Thyroid gland (tissue), 4 donors: ENCODE measurements around the gene BMP6.

ENCODE experiments used
- POLR2A ChIP-seq, 2 donors: fragments of 450-650 bp; IDR thresholded peaks; one replicate each; pipeline ENCODE4 v1.6.1; 2017; ENCODE audit warnings: antibody characterized with exemption in 2 of 2, mild to moderate bottlenecking in 2 of 2, moderate library complexity in 1 of 2
- TF ChIP-seq, protein P1 (sequence below), 6 experiments: fragments of 200-600 bp in 3 of 6; fragments of 450-650 bp in 3 of 6; sonication (generic) in 3 of 6; IDR thresholded peaks; one replicate each; pipeline ENCODE4 v1.5.1; 2016 to 2019; ENCODE audit warnings: antibody characterized with exemption in 6 of 6, mild to moderate bottlenecking in 2 of 6, inconsistent platforms in 1 of 6, moderate library complexity in 1 of 6

DNA sequence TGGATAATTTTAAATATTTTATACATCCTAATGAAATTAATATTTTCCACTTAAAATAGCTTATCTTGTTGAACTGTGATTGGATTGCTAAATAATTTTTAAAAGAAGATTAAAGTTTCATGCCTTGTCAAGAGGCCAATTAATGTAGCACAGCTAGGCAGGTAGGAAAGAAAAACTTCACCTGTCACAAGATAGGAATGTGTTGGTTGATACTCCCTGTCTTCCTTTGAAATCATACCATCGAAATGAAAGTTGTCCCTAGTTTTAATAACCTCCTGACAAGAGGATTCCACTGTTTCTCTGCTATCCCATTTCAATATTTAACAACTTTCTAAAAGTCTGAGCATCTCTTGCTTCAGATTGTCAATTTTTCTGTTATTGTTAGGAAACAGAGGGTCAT, 80.8 kb downstream of the BMP6 start:
- no peak for TF ChIP-seq POLR2A (IDR thresholded peaks at IDR 0.05)
- TF ChIP-seq, protein P1, sequence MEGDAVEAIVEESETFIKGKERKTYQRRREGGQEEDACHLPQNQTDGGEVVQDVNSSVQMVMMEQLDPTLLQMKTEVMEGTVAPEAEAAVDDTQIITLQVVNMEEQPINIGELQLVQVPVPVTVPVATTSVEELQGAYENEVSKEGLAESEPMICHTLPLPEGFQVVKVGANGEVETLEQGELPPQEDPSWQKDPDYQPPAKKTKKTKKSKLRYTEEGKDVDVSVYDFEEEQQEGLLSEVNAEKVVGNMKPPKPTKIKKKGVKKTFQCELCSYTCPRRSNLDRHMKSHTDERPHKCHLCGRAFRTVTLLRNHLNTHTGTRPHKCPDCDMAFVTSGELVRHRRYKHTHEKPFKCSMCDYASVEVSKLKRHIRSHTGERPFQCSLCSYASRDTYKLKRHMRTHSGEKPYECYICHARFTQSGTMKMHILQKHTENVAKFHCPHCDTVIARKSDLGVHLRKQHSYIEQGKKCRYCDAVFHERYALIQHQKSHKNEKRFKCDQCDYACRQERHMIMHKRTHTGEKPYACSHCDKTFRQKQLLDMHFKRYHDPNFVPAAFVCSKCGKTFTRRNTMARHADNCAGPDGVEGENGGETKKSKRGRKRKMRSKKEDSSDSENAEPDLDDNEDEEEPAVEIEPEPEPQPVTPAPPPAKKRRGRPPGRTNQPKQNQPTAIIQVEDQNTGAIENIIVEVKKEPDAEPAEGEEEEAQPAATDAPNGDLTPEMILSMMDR (IDR thresholded peaks at IDR 0.05) = no peak
